ENCODE data around the gene CD1D. TPM values are rescaled to one million over a fixed set of nuclear protein-coding genes. Genes with fewer than 3 reads are reported as not detected.

The CD1D gene
- polyA plus RNA-seq, 1 donor from 2014 or later = 0.19 TPM

DNA sequence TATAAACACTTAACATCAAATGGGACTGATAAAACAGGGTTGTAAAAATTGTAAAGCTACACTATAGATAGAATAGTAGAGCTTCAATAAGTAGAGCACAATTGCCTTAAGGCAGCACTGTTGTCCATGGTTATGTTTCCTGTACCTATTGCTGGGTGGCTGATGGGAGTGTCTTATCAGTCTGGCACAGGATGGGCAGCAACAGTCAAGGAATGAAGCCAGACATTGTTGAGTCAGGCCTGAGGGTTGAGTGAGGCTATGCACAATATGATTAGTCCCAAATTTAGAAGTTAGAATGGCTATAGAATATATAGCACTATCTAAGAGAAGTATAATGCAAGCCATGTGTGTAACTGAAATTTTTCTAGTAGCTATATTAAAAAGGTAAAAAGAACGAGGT lies 25.0 kb upstream of the CD1D start:
- Histone ChIP-seq H3K4me3 (ENCODE audit: low read length) (no peak overlapping the region), H3K27ac (ENCODE audit: low read length) (no peak overlapping the region), H3K9me2 (ENCODE audit: insufficient read depth, low read length) (no peaks in the 10 kb centered on the region), H3K36me3 (ENCODE audit: insufficient read depth, low read length) (no peaks in the 10 kb centered on the region), H3F3A (ENCODE audit: insufficient read depth, low read length, poor library complexity, severe bottlenecking) (no peaks in the 10 kb centered on the region), H3K4me2 (ENCODE audit: low read length) (no peak overlapping the region), H3K9ac (ENCODE audit: low read length) (no peak overlapping the region), H3K27me3 (ENCODE audit: insufficient read depth, low read depth, low read length) (no peaks in the 10 kb centered on the region), H4K20me1 (ENCODE audit: insufficient read depth) (no peaks in the 10 kb centered on the region), H2AFZ (ENCODE audit: low read depth, low read length) (no peak overlapping the region), H3K79me2 (replicated peaks; ENCODE audit: insufficient read depth, low read length) (no peaks in the 10 kb centered on the region), H3K9me3 (ENCODE audit: low read length) (no peaks in the 10 kb centered on the region)
- no peak for TF ChIP-seq SMC3 (conservative IDR thresholded peaks at IDR 0.05; ENCODE audit: poor library complexity)
- no peak for TF ChIP-seq RAD21 (conservative IDR thresholded peaks at IDR 0.05)
- no peak for TF ChIP-seq POLR2AphosphoS5 (IDR thresholded peaks at IDR 0.05)

- no peaks in the 10 kb centered on the region for H3K27me3 ChIP-seq (ENCODE audit: insufficient read depth, low read depth, low read length)
- H3K9me3 ChIP-seq (ENCODE audit: low read length) = no peaks in the 10 kb centered on the region
- H4K20me1 ChIP-seq (ENCODE audit: insufficient read depth) = no peaks in the 10 kb centered on the region
- no peaks in the 10 kb centered on the region for H3F3A ChIP-seq (ENCODE audit: insufficient read depth, low read length, poor library complexity, severe bottlenecking)
- no peaks in the 10 kb centered on the region for H3K36me3 ChIP-seq (ENCODE audit: insufficient read depth, low read length)
- H3K79me2 ChIP-seq (replicated peaks; ENCODE audit: insufficient read depth, low read length) = no peaks in the 10 kb centered on the region
- H3K9me2 ChIP-seq (ENCODE audit: insufficient read depth, low read length) = no peaks in the 10 kb centered on the region
- H3K4me3 ChIP-seq (ENCODE audit: low read length) = no peak overlapping the region
- H2AFZ ChIP-seq (ENCODE audit: low read depth, low read length) = no peak overlapping the region
- no peak overlapping the region for H3K27ac ChIP-seq (ENCODE audit: low read length)
- H3K4me2 ChIP-seq (ENCODE audit: low read length) = no peak overlapping the region
- no peak for TF ChIP-seq EP300 (conservative IDR thresholded peaks at IDR 0.05; ENCODE audit: poor library complexity, severe bottlenecking)
- TF ChIP-seq CTCF (IDR thresholded peaks at IDR 0.05; ENCODE audit: poor library complexity, severe bottlenecking) = no peak
- TF ChIP-seq, protein P1, sequence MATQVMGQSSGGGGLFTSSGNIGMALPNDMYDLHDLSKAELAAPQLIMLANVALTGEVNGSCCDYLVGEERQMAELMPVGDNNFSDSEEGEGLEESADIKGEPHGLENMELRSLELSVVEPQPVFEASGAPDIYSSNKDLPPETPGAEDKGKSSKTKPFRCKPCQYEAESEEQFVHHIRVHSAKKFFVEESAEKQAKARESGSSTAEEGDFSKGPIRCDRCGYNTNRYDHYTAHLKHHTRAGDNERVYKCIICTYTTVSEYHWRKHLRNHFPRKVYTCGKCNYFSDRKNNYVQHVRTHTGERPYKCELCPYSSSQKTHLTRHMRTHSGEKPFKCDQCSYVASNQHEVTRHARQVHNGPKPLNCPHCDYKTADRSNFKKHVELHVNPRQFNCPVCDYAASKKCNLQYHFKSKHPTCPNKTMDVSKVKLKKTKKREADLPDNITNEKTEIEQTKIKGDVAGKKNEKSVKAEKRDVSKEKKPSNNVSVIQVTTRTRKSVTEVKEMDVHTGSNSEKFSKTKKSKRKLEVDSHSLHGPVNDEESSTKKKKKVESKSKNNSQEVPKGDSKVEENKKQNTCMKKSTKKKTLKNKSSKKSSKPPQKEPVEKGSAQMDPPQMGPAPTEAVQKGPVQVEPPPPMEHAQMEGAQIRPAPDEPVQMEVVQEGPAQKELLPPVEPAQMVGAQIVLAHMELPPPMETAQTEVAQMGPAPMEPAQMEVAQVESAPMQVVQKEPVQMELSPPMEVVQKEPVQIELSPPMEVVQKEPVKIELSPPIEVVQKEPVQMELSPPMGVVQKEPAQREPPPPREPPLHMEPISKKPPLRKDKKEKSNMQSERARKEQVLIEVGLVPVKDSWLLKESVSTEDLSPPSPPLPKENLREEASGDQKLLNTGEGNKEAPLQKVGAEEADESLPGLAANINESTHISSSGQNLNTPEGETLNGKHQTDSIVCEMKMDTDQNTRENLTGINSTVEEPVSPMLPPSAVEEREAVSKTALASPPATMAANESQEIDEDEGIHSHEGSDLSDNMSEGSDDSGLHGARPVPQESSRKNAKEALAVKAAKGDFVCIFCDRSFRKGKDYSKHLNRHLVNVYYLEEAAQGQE (IDR thresholded peaks at IDR 0.05; ENCODE audit: borderline replicate concordance) = no peak
- no peak for TF ChIP-seq TAF1 (IDR thresholded peaks at IDR 0.05; ENCODE audit: low read depth)
- no peak for TF ChIP-seq SMC3 (conservative IDR thresholded peaks at IDR 0.05; ENCODE audit: poor library complexity)
- no peak for TF ChIP-seq MXI1 (conservative IDR thresholded peaks at IDR 0.05; ENCODE audit: poor library complexity, severe bottlenecking)
- TF ChIP-seq RAD21 (conservative IDR thresholded peaks at IDR 0.05) = no peak
- TF ChIP-seq POLR2AphosphoS5 (IDR thresholded peaks at IDR 0.05) = no peak
- no peak for TF ChIP-seq EZH2 (IDR thresholded peaks at IDR 0.05; ENCODE audit: borderline replicate concordance, insufficient read depth, low read length, poor library complexity, severe bottlenecking)
- no peak overlapping the region for H3K9ac ChIP-seq (ENCODE audit: low read length)
Measured at GRCh38 chr1:158159597-158159996, 21.1 kb upstream of the CD1D start.

GRCh38 chr1:158161446-158161845 lies 19.2 kb upstream of the CD1D start:
- Histone ChIP-seq H3K9me3 (ENCODE audit: low read length) (no peaks in the 10 kb centered on the region), H4K20me1 (ENCODE audit: insufficient read depth) (no peaks in the 10 kb centered on the region), H3F3A (ENCODE audit: insufficient read depth, low read length, poor library complexity, severe bottlenecking) (no peaks in the 10 kb centered on the region), H3K27ac (ENCODE audit: low read length) (no peak overlapping the region), H3K79me2 (replicated peaks; ENCODE audit: insufficient read depth, low read length) (no peaks in the 10 kb centered on the region), H3K4me2 (ENCODE audit: low read length) (no peak overlapping the region), H3K27me3 (ENCODE audit: insufficient read depth, low read depth, low read length) (no peaks in the 10 kb centered on the region), H3K9ac (ENCODE audit: low read length) (no peak overlapping the region), H3K9me2 (ENCODE audit: insufficient read depth, low read length) (no peaks in the 10 kb centered on the region), H2AFZ (ENCODE audit: low read depth, low read length) (no peak overlapping the region), H3K4me3 (ENCODE audit: low read length) (no peak overlapping the region), H3K36me3 (ENCODE audit: insufficient read depth, low read length) (no peaks in the 10 kb centered on the region)
- no peak for TF ChIP-seq POLR2AphosphoS5 (IDR thresholded peaks at IDR 0.05)
- TF ChIP-seq SMC3 (conservative IDR thresholded peaks at IDR 0.05; ENCODE audit: poor library complexity) = no peak
- TF ChIP-seq CTCF (IDR thresholded peaks at IDR 0.05; ENCODE audit: poor library complexity, severe bottlenecking) = no peak
- TF ChIP-seq TAF1 (IDR thresholded peaks at IDR 0.05; ENCODE audit: low read depth) = no peak
- TF ChIP-seq, protein P1 (IDR thresholded peaks at IDR 0.05; ENCODE audit: borderline replicate concordance) = no peak
- TF ChIP-seq RAD21 (conservative IDR thresholded peaks at IDR 0.05) = no peak
- no peak for TF ChIP-seq EP300 (conservative IDR thresholded peaks at IDR 0.05; ENCODE audit: poor library complexity, severe bottlenecking)
- no peak for TF ChIP-seq MXI1 (conservative IDR thresholded peaks at IDR 0.05; ENCODE audit: poor library complexity, severe bottlenecking)
- no peak for TF ChIP-seq EZH2 (IDR thresholded peaks at IDR 0.05; ENCODE audit: borderline replicate concordance, insufficient read depth, low read length, poor library complexity, severe bottlenecking)
